ENCODE results near the gene ARHGEF16. TPM values are rescaled to one million over a fixed set of nuclear protein-coding genes. Genes with fewer than 3 reads are reported as not detected.

Gene ARHGEF16
- polyA plus RNA-seq, 3 donors = 19.4 to 27.6 (median 25.8) TPM

GRCh38 chr1:3479511-3480368, 25.3 kb downstream of the ARHGEF16 start:
- DNase-seq = no peak

DNA sequence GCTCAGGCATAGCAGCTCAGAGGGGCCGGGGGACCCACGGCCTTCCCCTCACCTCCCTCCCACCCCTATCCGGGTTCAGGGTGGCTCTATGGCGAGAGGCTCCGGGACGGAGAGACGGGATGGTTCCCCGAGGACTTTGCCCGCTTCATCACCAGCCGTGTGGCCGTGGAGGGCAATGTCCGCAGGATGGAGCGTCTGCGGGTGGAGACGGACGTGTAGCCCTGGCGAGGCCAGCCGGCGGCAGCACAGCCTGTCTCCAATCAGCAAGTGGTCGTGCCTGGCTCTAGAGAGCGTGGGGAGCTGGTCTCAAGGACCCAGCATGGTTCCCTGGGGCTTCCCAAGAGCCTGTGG, 25.9 kb downstream of the ARHGEF16 start:
- DNase-seq = no peak

GRCh38 chr1:3481046-3481445, 26.6 kb downstream of the ARHGEF16 start:
- no peak for DNase-seq

DNA sequence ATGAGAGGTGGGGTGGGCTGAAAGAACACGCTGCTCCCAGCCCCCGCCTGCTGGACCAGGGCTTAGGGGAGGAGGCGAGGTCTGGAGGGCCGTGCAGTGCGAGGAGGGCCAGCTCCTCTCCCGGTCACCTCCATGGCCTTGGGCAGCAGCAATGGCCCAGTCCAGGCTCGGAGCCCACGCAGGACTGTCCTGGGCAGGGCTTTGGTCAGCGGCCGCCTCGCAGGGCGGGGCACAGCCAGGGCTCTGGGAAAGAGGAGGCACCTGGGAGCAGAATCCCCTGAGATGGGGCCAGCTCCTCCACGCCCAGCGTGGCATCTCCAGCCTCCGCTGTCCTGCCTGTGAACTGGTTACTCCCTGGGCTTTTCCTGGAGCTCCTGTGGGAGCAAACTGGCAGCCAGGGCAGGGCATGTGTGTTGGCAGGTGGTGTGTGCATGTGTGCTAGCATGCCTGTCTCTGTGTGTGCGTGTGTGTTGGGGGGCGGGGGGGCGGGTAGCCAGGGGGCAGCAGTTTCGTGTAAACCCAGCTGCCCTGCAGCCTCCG, 27.4 kb downstream of the ARHGEF16 start:
- no peak for DNase-seq

DNA sequence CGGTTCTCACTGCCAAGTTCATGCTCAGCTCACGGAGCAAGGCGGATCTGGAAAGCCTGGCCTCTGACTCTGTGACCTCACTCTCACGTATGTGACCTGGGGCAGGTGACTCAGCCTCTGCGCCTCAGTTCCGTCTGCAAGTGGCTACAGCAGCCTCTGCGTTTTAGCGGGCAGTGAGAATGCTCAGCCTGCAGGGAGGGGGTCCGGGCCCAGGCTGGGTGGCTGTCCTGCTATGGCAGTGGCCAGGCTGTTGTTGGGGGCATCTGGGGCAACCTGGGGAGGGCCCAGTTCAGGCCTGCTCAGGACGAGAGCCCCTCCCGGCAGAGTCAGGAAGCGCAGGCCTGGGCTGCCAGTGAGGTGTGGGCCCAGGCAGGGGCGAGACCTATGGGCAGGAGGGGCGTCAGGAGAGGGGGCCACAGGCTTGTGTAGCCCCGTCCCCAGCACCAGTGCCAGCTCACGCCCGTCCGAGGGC, 27.9 kb downstream of the ARHGEF16 start:
- no peak for DNase-seq

GRCh38 chr1:3483380-3483779, 28.9 kb downstream of the ARHGEF16 start:
- no peak for DNase-seq

- DNase-seq = no peak
Measured at GRCh38 chr1:3483801-3484444, 29.5 kb downstream of the ARHGEF16 start.

DNA sequence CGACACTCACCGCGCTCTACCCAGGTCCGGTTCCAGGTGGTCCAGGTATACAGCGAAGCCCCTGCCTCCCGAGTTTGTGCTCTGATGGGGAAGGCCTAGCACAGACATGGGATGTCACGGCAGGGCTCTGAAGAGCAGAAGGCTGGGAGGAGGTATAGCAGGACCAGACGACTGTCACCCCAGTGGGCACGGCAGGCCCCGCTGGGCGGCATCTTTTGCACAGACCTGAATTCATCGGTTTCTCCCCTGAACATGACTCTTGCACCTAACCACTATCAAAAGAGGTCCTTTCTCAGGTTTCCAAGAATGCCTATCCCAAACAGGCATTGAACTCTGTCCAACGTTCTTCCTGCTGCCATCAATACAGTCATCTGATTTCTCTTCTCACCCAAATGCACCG, 30.6 kb downstream of the ARHGEF16 start:
- DNase-seq = no peak

DNA sequence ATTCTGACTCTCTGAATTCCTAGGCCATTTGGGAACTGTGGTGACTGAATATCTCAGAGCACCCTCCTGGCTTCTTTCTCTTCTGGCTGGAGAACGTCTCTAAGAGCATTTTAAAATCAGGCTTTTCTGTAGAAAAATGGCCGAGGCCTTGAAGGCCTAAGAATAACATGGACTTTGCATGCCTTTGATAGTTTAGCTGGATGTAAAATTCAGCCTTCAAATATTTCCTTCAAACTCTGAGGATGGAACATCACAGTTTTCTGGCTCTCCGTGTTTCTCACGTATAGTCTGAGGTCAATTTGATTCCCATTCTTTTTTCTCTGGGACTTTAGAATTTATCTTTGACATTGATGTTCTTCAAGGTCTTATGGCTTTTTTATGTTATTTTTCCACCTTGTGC, 34.0 kb downstream of the ARHGEF16 start:
- no peak for DNase-seq

DNA sequence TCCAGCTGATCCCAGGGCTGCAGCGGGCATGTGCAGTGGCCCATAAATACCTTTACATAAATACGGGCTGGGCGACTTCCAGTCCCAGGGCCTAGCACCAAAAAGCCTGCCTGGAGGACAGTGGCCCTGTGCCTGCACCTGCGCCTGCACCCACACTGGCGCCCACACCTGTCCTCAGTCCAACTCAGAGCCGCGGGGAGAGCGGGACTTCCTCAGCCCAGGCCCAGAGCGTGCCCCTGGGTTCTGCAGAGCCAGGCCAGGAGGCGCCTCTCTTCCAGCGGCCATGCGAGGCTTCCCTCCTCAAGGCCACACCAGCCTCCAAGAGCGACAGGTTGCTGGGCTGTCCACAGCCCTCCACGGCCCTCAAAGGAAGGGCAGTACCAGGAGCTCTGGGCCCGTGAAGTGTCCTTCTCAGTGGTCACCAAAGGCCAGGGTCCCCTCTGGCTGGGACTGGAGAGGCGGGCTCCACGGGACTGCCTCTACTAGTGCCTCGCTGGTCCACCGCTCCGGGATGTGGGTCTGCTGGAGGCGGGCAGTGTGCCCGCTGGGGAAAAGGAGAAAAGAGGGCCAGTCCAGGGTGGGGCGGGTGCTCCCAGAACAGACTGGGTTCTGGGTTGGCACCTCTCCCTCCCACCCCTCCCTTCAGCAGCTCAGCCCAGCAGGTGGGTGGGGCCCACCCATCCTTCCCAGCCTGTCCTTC, 35.7 kb downstream of the ARHGEF16 start:
- no peak for DNase-seq

DNA sequence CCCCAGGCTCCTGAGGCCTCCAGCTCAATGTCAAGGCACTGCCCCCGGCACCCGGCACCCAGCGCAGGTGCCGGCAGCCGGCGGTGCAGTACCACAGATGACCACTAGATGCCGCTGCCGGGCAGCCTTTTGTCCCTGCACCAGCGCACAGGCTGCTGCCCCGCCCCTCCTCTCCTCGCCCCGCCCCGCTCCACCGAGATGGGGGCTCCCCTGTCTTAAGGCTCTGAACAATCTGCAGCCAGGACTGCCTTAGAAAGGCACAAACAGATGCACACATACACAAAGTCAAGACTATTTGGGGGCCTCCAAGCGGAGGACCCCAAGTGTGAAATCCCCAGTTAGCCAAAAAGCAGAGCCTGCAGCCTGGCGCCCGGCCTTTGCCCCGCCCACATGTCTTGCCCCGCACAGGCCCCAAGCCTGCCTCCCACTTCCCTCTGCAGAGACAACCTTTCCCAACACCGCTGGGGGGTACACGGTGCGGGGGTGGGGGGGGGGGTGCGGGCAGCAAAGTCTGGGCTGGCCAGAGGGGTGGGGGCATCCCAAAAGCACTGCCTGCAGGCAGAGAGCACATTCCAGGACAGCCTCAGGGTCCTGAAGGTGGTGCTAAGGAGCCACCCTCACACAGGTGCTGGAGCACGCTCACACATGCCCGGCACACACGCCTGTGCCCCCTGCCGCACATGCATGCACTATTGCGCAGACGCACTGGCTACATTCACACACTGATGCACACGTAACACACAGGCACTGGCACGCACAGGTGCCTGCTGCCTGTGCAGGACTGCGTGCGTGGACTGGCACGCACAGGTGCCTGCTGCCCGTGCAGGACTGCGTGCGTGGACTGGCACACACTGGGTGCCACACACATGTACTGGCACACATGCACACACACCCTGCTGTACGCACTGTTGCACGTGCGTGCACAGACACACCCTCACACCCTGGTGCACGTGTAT, 37.1 kb downstream of the ARHGEF16 start:
- peak; percentile 42 for DNase-seq

GRCh38 chr1:3492545-3493246, 38.2 kb downstream of the ARHGEF16 start:
- no peak for DNase-seq

DNA sequence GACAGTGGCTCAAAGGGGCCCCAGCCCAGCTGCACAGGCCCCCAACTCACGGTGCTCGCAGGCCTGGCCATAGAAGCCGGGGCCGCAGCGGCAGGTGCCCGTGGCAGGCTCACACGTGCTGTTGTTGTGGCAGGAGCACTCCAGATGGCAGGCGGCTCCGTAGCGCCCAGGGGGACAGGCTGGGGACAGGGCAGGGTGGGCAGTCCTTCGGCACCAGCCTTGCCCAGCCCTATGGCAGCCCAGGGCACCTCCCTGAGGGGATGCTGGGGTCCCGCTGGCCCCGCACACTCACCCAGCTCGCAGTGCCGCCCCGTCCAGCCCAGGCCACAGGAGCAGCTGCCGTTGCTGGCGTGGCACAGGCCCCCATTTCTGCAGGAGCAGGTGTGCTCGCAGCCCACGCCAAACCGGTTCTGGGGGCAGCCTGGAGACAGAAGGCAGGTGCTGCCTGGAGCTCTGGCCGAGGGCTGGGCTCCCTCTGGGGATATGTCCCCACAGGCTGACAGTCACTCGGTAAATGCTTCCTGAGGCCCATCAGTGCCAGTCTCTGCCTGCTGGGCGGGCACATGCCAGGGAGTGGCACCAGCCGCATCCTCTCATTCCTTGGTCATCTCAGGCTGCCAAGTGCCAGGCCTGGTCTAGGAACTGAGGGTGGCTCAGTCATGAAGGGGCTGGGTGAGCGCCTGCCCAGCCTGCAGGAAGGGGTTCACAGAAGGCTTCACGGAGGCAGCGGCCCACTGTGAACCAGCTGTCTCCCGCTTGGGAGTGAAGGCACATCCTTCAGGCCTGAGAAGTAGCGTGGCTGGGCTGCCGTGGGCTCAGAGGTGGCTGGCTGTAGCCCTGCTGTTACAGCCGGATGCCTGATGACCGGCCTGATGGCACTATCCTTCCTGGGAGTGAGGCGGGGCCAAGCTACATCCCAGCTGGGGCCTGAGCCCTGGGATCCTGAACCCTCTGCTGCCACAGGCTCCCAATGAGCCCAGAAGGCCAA, 40.1 kb downstream of the ARHGEF16 start:
- DNase-seq = no peak

DNA sequence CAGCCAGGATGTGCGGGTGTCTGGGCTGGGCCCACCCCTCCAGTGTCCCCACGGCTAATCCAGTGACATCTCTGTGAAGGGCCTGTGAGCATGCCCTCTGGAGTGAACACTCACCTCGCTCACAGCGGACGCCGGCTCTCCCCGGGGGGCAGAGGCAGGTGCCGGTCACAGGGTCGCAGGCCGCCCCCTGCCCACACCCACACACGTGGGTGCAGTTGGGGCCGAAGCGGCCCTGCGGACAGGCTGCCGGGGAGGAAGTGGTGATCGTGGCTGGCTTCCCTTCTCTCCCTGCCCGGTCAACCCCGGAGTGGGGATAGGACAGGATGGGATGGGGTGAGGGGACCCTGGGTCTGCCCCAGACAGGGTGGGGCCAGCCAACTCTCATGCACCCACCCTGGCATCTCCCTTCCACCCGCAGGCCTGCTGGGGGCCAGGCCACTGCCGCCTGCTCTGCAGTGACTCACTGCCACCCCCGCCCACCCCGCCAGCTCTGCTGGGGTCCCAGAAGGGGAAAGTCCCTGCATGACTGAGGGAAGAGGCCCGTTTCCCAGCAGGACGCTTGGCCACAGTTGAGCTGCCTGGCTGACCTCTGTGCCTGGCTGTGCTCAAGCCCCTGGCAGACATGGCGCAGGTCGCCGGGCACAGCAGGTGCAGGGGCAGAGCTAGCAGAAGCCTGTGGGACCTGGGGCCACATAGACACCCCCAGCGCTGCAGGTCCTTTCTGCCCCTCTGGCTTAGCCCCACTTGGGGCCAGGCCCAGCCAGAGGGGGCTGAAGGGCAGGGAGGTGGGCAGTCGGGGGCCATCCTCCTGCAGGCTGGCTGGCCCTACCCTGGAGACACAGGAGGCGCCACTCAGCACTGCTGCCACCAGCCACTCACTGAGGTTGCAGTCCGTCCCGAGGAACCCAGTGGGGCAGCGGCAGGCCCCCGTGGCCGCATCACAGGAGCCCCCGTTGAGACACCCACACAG, 41.6 kb downstream of the ARHGEF16 start:
- no peak for DNase-seq

- no peak for DNase-seq
Measured at GRCh38 chr1:3496916-3497315, 42.5 kb downstream of the ARHGEF16 start.

GRCh38 chr1:3497521-3497920, 43.1 kb downstream of the ARHGEF16 start:
- no peak for DNase-seq

GRCh38 chr1:3498246-3498930, 43.9 kb downstream of the ARHGEF16 start:
- DNase-seq = no peak
